ENCODE measurements around the gene CFDP1. TPM values are rescaled to one million over a fixed set of nuclear protein-coding genes. Genes with fewer than 3 reads are reported as not detected.

CFDP1 gene
- total and polyA plus RNA-seq, 2 of the 13 experiments (the other 11 are each of a cell fraction or from before 2014, with no cell fraction given), result 78.6 to 153 TPM

GRCh38 chr16:75309899-75310430 is 123.3 kb downstream of the CFDP1 start (continued):
- TF ChIP-seq GMEB1 (CRISPR knock-in tag; IDR thresholded peaks at IDR 0.05; ENCODE audit: borderline replicate concordance) (no peak), ZFP37 (CRISPR knock-in tag; IDR thresholded peaks at IDR 0.05; ENCODE audit: borderline replicate concordance) (no peak), SRY (CRISPR knock-in tag; IDR thresholded peaks at IDR 0.05) (no peak), NFKB2 (CRISPR knock-in tag; IDR thresholded peaks at IDR 0.05; ENCODE audit: borderline replicate concordance) (no peak), ZNF580 (CRISPR knock-in tag; IDR thresholded peaks at IDR 0.05; ENCODE audit: borderline replicate concordance, low read depth) (peak; percentile 67), ZMYM3 (CRISPR knock-in tag; IDR thresholded peaks at IDR 0.05) (peak; percentile 43; the same call in 1 of the 2 replicates), BATF2 (CRISPR knock-in tag; IDR thresholded peaks at IDR 0.05) (no peak), ZNF468 (CRISPR knock-in tag; IDR thresholded peaks at IDR 0.05) (no peak), NFIC (IDR thresholded peaks at IDR 0.05; ENCODE audit: low read length) (peak; percentile 72), TARDBP (CRISPR knock-in tag; IDR thresholded peaks at IDR 0.05) (peak; percentile 73), RXRB (CRISPR knock-in tag; IDR thresholded peaks at IDR 0.05; ENCODE audit: borderline replicate concordance) (peak; percentile 77; the same call in 1 of the 2 replicates), SMARCE1 (IDR thresholded peaks at IDR 0.05; ENCODE audit: borderline replicate concordance) (no peak), CAMTA2 (CRISPR knock-in tag; IDR thresholded peaks at IDR 0.05; ENCODE audit: borderline replicate concordance) (no peak), IKZF4 (CRISPR knock-in tag; IDR thresholded peaks at IDR 0.05; ENCODE audit: borderline replicate concordance, low read depth, not compliant biosample characterization) (no peak), UBTF (CRISPR knock-in tag; IDR thresholded peaks at IDR 0.05) (no peak), SRSF9 (IDR thresholded peaks at IDR 0.05; ENCODE audit: borderline replicate concordance, insufficient read depth, low read depth, low read length, poor library complexity, severe bottlenecking) (no peak), TMF1 (CRISPR knock-in tag; IDR thresholded peaks at IDR 0.05; ENCODE audit: low read depth) (no peak), AGO1 (IDR thresholded peaks at IDR 0.05; ENCODE audit: low read depth, low read length, poor library complexity, severe bottlenecking) (no peak), HBP1 (CRISPR knock-in tag; IDR thresholded peaks at IDR 0.05; ENCODE audit: low read depth) (no peak), ZNF546 (CRISPR knock-in tag; conservative IDR thresholded peaks at IDR 0.05) (no peak), ZGPAT (CRISPR knock-in tag; IDR thresholded peaks at IDR 0.05) (peak; percentile 81)

Measured in HepG2 (cell line).